DND-41 (cell line): ENCODE measurements around the gene BMP8B.

ENCODE experiments used
- CTCF ChIP-seq: IDR thresholded peaks from 2 replicates; pipeline ENCODE4 v1.5.1; 2012; ENCODE audit warnings: borderline replicate concordance, low read length, moderate library complexity, mild to moderate bottlenecking; ENCODE audit not compliant: poor library complexity, severe bottlenecking; ENCODE audit errors: extremely low read depth
- EZH2 ChIP-seq: IDR thresholded peaks from 3 replicates; pipeline ENCODE4 v1.6.1; 2012; ENCODE audit warnings: borderline replicate concordance, low read depth, mild to moderate bottlenecking, moderate library complexity, low read length, inconsistent platforms; ENCODE audit not compliant: severe bottlenecking

GRCh38 chr1:39727221-39727931 lies 61.3 kb downstream of the BMP8B start:
- no peak for TF ChIP-seq CTCF
- TF ChIP-seq EZH2, result no peak
